Measurements from ENCODE around the gene RFWD3.

Gene RFWD3

DNA sequence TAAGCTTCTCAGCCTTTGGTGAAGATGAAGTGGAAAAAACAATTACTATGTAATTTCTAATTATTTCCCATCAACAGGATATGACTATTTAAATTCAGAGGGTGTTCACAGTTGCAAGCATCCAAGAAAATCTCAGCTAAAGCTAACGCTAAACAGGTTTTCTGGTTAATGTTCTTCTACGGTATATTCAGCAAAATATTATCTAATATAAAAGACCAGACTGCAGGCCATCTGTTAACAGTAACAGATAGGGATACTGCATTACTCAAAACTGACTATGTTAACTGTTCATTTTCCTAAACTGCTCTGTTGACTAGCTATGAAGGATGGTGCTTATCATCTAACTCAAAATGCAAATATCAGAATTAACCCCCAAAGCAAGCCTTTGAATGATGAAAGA, 92.5 kb downstream of the RFWD3 start:
- no peak overlapping the region for H3K27ac ChIP-seq (ENCODE audit: low read length)
- H3K4me2 ChIP-seq (ENCODE audit: insufficient read depth, low read length) = no peak overlapping the region
- ATAC-seq (ENCODE audit: insufficient read depth, low read depth) (no peak), DNase-seq (no peak)
- no peaks in the 10 kb centered on the region for H3K36me3 ChIP-seq (ENCODE audit: insufficient read depth, low read length)
- H4K20me1 ChIP-seq (ENCODE audit: insufficient read depth, low read length) = peaks cover 14% of the 10 kb centered on the region; the same call in 1 of the 2 replicates
- H3K9me3 ChIP-seq (ENCODE audit: insufficient read depth, low read length, severe bottlenecking) = no peaks in the 10 kb centered on the region
- no peak for TF ChIP-seq EZH2 (IDR thresholded peaks at IDR 0.05; ENCODE audit: borderline replicate concordance, low read depth, low read length, severe bottlenecking)
- no peak for TF ChIP-seq CTCF (IDR thresholded peaks at IDR 0.05; ENCODE audit: borderline replicate concordance, extremely low read depth, low read length, poor library complexity, severe bottlenecking)
- H2AFZ ChIP-seq (ENCODE audit: low read depth, low read length) = no peak overlapping the region
- H3K4me3 ChIP-seq (ENCODE audit: low read depth in 1 of 2, low read length in 2 of 2) = no peak overlapping the region
- no peaks in the 10 kb centered on the region for H3K27me3 ChIP-seq (ENCODE audit: insufficient read depth, low read length, poor library complexity)
- H3K9ac ChIP-seq (ENCODE audit: low read depth, low read length) = no peak overlapping the region
- no peaks in the 10 kb centered on the region for H3K4me1 ChIP-seq (ENCODE audit: insufficient read depth, low read length)
- peaks cover 42% of the 10 kb centered on the region for H3K79me2 ChIP-seq (ENCODE audit: insufficient read depth, low read length)

DNA sequence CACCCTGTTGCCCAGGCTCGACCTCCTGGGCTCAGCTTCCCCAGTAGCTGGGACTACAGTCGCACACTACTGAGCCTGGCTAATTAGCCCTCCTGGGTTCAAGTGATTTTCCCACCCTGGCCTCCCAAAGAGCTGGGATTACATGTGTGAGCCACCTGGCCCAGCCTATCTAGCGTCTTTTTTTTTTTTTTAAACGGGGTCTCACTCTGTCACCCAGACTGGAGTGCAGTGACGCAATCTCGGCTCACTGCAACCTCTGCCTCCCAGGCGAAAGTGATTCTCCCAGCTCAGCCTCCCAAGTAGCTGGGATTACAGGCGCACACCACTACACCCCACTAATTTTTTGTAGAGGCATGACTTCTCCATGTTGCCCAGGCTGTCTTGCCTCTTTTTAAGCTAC, 93.1 kb downstream of the RFWD3 start:
- no peaks in the 10 kb centered on the region for H3K27me3 ChIP-seq (ENCODE audit: insufficient read depth, low read length, poor library complexity)
- H3K36me3 ChIP-seq (ENCODE audit: insufficient read depth, low read length) = no peaks in the 10 kb centered on the region
- no peak overlapping the region for H2AFZ ChIP-seq (ENCODE audit: low read depth, low read length)
- no peak overlapping the region for H3K9ac ChIP-seq (ENCODE audit: low read depth, low read length)
- TF ChIP-seq CTCF (IDR thresholded peaks at IDR 0.05; ENCODE audit: borderline replicate concordance, extremely low read depth, low read length, poor library complexity, severe bottlenecking) (no peak), EZH2 (IDR thresholded peaks at IDR 0.05; ENCODE audit: borderline replicate concordance, low read depth, low read length, severe bottlenecking) (no peak)
- peaks cover 43% of the 10 kb centered on the region for H3K79me2 ChIP-seq (ENCODE audit: insufficient read depth, low read length)
- no peaks in the 10 kb centered on the region for H3K4me1 ChIP-seq (ENCODE audit: insufficient read depth, low read length)
- no peak overlapping the region for H3K27ac ChIP-seq (ENCODE audit: low read length)
- H3K4me3 ChIP-seq (ENCODE audit: low read depth in 1 of 2, low read length in 2 of 2) = no peak overlapping the region
- peaks cover 18% of the 10 kb centered on the region; the same call in 1 of the 2 replicates for H4K20me1 ChIP-seq (ENCODE audit: insufficient read depth, low read length)
- H3K9me3 ChIP-seq (ENCODE audit: insufficient read depth, low read length, severe bottlenecking) = no peaks in the 10 kb centered on the region
- ATAC-seq (ENCODE audit: insufficient read depth, low read depth) (no peak), DNase-seq (no peak)
- no peak overlapping the region for H3K4me2 ChIP-seq (ENCODE audit: insufficient read depth, low read length)
